Thoracic aorta (tissue), 2 donors: ENCODE results near the gene CREB3L1. TPM values are rescaled to one million over a fixed set of nuclear protein-coding genes. Genes with fewer than 3 reads are reported as not detected.

ENCODE experiments used
- ATAC-seq: fragments of 150-250 bp; one replicate; pipeline ENCODE4 v1.8.0; 2017; ENCODE audit warnings: low read depth; ENCODE audit not compliant: insufficient number of reproducible peaks, low FRiP score
- DNase-seq: peaks from one replicate; pipeline ENCODE4 v3.0.0-alpha.2; 2020; ENCODE audit warnings: low spot score
- H3K27ac ChIP-seq, 2 donors: fragments of 200-600 bp; sonication (generic); 1 replicate in 1 of 2; 2 replicates in 1 of 2; pipeline ENCODE4 v1.5.1; 2016; ENCODE audit warnings: mild to moderate bottlenecking in 2 of 2, moderate library complexity in 2 of 2
- H3K27me3 ChIP-seq: fragments of 200-600 bp; sonication (generic); replicated peaks from 2 replicates; pipeline ENCODE4 v1.6.0; 2016; ENCODE audit warnings: mild to moderate bottlenecking; ENCODE audit not compliant: insufficient read depth
- H3K36me3 ChIP-seq: fragments of 200-600 bp; sonication (generic); one replicate; pipeline ENCODE4 v1.5.1; 2016
- H3K4me1 ChIP-seq, 2 donors: fragments of 200-600 bp; sonication (generic); 1 replicate in 1 of 2; 2 replicates in 1 of 2; pipeline versions ENCODE4 v1.5.1 to v1.6.0; 2016; ENCODE audit warnings: low read depth in 2 of 2, mild to moderate bottlenecking in 1 of 2; ENCODE audit not compliant: control insufficient read depth in 1 of 2
- H3K4me3 ChIP-seq: fragments of 200-600 bp; sonication (generic); 2 replicates; pipeline ENCODE4 v1.5.1; 2016; ENCODE audit warnings: mild to moderate bottlenecking
- H3K9me3 ChIP-seq: fragments of 200-600 bp; sonication (generic); 2 replicates; pipeline ENCODE4 v1.5.1; 2016
- total RNA-seq, 2 donors: library from RNA; depleted of rRNA; stranded (reverse); fragments of >200 nt; gene quantifications; one replicate each; pipeline versions ENCODE4 v1.1.0 to v1.2.3, GENCODE V29; 2016
- TF ChIP-seq, protein P1 (sequence below): fragments of 200-600 bp; sonication (generic); IDR thresholded peaks from one replicate; pipeline ENCODE4 v1.5.1; 2019; ENCODE audit warnings: antibody characterized with exemption

Gene CREB3L1
- total RNA-seq, 2 donors from 2014 or later = 3.0 to 7.6 TPM

DNA sequence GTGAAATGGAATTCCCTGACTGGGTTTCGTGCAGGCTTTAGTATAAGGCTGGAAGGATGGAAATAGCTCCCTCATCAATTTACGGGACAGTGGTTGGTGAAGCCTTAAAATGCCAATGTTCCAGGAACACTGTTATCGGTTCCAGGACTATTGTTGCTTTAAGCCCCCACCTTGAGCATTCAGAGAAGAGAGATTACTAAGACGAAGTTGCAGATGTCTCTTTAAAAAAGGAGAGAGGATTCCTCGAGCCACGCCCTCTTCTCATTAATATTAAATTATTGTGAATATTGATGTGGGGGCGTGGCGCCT is 195 bp upstream of the CREB3L1 start:
- Histone ChIP-seq H3K9me3 (no peaks in the 10 kb centered on the region), H3K27ac (no peak overlapping the region), H3K4me3 (peak overlapping the region; percentile 70), H3K4me1 (peaks cover 16 to 62% of the 10 kb centered on the region in 2 donors), H3K36me3 (no peaks in the 10 kb centered on the region), H3K27me3 (no peaks in the 10 kb centered on the region)
- ATAC-seq = no peak
- DNase-seq = no peak
- TF ChIP-seq, protein P1, sequence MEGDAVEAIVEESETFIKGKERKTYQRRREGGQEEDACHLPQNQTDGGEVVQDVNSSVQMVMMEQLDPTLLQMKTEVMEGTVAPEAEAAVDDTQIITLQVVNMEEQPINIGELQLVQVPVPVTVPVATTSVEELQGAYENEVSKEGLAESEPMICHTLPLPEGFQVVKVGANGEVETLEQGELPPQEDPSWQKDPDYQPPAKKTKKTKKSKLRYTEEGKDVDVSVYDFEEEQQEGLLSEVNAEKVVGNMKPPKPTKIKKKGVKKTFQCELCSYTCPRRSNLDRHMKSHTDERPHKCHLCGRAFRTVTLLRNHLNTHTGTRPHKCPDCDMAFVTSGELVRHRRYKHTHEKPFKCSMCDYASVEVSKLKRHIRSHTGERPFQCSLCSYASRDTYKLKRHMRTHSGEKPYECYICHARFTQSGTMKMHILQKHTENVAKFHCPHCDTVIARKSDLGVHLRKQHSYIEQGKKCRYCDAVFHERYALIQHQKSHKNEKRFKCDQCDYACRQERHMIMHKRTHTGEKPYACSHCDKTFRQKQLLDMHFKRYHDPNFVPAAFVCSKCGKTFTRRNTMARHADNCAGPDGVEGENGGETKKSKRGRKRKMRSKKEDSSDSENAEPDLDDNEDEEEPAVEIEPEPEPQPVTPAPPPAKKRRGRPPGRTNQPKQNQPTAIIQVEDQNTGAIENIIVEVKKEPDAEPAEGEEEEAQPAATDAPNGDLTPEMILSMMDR = no peak

DNA sequence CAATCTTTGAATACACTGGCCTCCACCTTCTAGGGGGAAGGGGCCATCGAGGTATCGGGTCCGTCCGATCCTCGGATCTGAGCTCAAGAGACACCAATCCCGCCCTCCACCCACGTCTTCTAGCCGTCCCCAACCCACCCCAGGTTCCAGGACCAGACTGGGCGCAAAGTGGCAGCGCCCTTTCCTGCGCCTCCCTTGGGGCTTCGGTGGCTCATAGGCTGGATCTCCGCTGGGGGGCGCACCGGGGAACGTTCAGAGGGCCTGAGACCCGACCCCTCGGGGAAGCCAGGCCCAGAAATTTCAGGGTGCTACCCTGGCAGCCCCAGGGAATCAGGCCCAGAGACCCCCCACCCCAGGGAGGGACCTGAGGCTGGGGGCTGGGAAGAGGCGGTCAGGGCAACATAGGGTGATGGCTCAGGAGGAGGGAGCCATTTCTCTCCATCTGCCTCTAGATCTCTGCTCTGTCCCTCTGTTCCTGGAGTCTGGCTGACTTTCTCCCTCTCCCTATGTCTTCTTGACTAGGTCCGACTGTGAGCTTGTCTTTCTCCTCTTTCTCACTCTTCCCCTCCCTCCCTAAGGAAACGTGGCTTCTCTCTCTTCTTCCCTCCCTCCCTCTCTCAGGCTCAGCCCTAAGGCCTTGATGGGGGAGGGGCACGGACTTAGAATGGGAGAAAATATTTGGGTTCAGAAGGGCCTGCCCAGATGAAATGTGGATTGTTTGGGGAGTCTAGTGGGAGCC is 1.1 kb downstream of the CREB3L1 start:
- Histone ChIP-seq H3K36me3 (no peaks in the 10 kb centered on the region), H3K9me3 (no peaks in the 10 kb centered on the region), H3K4me1 (peaks cover 12 to 49% of the 10 kb centered on the region in 2 donors), H3K27me3 (no peaks in the 10 kb centered on the region), H3K4me3 (peak overlapping the region; percentile 70), H3K27ac (no peak overlapping the region)
- TF ChIP-seq, protein P1 = peak; percentile 21
- DNase-seq (no peak), ATAC-seq (no peak)

DNA sequence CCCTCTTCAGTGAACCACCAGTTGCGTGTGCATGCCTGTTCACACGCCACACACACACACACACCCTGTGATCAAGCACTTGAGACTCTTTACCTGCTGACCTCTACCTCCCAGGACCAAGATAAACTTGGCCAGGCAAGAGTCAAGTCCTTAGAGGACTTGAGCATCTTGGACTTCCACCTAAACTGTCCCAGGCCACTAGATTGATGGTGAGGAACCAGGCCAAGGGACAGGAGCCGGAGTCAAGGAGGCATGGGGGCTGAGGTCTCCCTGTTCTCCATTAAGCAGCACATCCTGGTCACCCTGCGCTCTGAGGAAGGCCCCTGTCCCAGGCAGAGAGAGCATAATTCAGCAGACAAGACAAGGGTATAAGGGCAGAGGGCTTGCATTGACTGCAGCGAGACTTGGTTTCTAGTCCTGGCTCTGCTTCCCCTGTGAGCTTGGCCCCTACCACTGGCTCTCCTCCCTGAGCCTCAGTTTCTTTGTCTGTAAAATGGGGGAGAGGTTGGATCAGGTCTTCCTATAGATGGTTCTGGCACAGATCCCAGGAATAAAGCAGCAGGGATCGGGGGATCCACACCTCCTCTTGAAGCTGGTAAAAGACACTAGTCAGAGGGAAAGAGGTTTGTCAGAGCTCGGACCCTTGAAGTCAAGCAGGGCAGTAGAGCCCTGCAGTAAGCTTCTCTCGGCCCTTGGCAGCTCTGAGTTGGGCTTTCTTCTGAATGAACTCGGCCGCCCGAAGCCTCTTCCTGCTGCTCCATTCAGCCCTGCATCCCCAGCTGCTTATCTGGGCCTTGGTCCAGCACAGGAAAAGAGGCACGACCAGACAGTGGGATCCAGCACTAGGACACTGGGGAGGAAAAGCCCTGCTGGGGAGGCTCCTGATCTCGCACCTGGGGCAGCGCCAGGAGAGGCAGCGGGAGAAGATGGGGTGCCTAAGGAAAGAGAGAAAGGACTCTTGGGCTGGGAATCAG is 2.0 kb downstream of the CREB3L1 start:
- Histone ChIP-seq H3K27ac (no peak overlapping the region), H3K4me1 (peaks cover 10 to 40% of the 10 kb centered on the region in 2 donors), H3K36me3 (no peaks in the 10 kb centered on the region), H3K27me3 (no peaks in the 10 kb centered on the region), H3K4me3 (peak overlapping the region; percentile 70), H3K9me3 (no peaks in the 10 kb centered on the region)
- TF ChIP-seq, protein P1 = no peak
- ATAC-seq = peak; percentile 11
- DNase-seq = no peak

DNA sequence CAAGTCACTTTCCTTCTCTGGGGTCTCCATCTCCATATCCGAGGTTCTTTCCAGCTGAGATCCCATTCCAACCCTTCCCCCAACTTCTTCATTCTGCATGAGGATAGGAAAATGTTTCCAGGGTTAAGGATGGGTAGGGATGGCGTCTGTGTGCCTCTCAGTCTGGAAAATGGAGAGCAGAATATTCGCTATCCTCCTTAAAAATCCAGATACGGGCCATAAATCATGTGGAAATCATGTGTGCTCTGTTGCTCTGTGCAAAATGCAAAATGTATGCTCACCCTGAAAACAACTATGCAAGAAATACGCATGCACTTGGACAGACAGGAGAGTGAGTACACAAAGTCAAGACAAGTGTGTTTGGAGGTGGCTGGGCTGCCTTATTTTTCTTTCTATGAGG is 3.2 kb downstream of the CREB3L1 start:
- peaks cover 9 to 33% of the 10 kb centered on the region in 2 donors for H3K4me1 ChIP-seq
- no peaks in the 10 kb centered on the region for H3K9me3 ChIP-seq
- H3K36me3 ChIP-seq = no peaks in the 10 kb centered on the region
- DNase-seq = no peak
- H3K27me3 ChIP-seq = no peaks in the 10 kb centered on the region
- ATAC-seq = no peak
- no peak overlapping the region for H3K4me3 ChIP-seq
- H3K27ac ChIP-seq = no peak overlapping the region
- TF ChIP-seq, protein P1 = no peak

DNA sequence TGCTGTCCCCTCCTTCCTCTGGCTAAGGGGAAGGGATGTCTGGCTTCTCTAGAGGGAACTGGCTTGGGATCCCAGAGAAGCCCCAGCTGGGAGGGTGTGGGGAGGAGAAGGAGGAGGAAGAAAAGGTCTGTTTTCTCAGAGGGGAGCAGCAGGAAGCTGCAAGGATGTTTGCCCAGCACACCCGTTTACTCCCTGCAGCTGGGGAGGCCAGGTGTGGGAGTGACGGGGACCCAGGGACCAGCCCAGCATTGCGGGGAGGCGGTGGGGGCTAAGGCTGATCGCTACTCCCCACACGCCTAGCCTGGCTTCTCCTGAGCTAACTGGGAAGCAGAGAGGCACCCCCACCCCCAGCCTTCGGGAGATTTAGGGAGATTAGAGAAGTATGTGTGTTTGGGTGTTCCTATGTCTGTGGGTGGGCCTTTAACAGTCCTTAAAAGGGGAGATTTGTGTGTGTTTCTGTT is 3.9 kb downstream of the CREB3L1 start:
- TF ChIP-seq, protein P1 = no peak
- no peak for ATAC-seq
- Histone ChIP-seq H3K4me3 (no peak overlapping the region), H3K27me3 (no peaks in the 10 kb centered on the region), H3K4me1 (peaks cover 9 to 31% of the 10 kb centered on the region in 2 donors), H3K27ac (no peak overlapping the region), H3K36me3 (no peaks in the 10 kb centered on the region), H3K9me3 (no peaks in the 10 kb centered on the region)
- no peak for DNase-seq
